ENCODE measurements around the gene GUCD1. TPM values are rescaled to one million over a fixed set of nuclear protein-coding genes. Genes with fewer than 3 reads are reported as not detected.
"Not testable (repeated sequence)": the region's sequence is repeated elsewhere in the genome, so short reads cannot be mapped to it uniquely, and the experiment has no call there.

GUCD1 gene
- total RNA-seq, 1 donor from 2014 or later = 64.9 TPM

GRCh38 chr22:24599514-24599913 lies 44.6 kb upstream of the GUCD1 start:
- DNase-seq = no peak
- TF ChIP-seq CTCF (IDR thresholded peaks at IDR 0.05; ENCODE audit: partially characterized antibody, unreplicated experiment) = no peak

DNA sequence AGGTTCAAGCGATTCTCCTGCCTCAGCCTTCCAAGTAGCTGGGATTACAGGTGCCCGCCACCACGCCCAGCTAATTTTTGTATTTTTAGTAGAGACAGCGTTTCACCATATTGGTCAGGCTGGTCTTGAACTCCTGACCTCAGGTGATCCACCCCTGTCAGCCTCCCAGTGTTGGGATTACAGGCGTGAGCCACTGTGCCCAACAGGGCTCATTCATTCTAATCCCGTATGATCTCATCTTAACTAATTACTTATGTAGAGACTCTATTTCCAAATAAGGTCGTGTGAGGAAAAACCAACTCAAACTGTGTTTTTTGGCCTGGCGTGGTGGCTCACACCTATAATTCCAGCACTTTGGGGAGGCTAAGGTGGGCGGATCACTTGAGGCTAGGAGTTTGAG lies 42.1 kb upstream of the GUCD1 start:
- not testable (repeated sequence) for H3K27me3 Mint-ChIP-seq (ENCODE audit: unreplicated experiment); H3K4me1 Mint-ChIP-seq (ENCODE audit: low read depth, unreplicated experiment); H3K36me3 Mint-ChIP-seq (ENCODE audit: unreplicated experiment); H3K9me3 Mint-ChIP-seq (ENCODE audit: unreplicated experiment); H3K4me3 Mint-ChIP-seq (ENCODE audit: unreplicated experiment); H3K27ac Mint-ChIP-seq (ENCODE audit: unreplicated experiment); DNase-seq

More at GRCh38 chr22:24599514-24599913, 44.6 kb upstream of the GUCD1 start:
- Mint-ChIP-seq H3K4me3 (ENCODE audit: unreplicated experiment) (no peak overlapping the region), H3K9me3 (ENCODE audit: unreplicated experiment) (peaks cover 3% of the 10 kb centered on the region), H3K27ac (ENCODE audit: unreplicated experiment) (no peak overlapping the region), H3K4me1 (ENCODE audit: low read depth, unreplicated experiment) (peaks cover 3% of the 10 kb centered on the region), H3K27me3 (ENCODE audit: unreplicated experiment) (peaks cover 3% of the 10 kb centered on the region), H3K36me3 (ENCODE audit: unreplicated experiment) (no peaks in the 10 kb centered on the region)

DNA sequence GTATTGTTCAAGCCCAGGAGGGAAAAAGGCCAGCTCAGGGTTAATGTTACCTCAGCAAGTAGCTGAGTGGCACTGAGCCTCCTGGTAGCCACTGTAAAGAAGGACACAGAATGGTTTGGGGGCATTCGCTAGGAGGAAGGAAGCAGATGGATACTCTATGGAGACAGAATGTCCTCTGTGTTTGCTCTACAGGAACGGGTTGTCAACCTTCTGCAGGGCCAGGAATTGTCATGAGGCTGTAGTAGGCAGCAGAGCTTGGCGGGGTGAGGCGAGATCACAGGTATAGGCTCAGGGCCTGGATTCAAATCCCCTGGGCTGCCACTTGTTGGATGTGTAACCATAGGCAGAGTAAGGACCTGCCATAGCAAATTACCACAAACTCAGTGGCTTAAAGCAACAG lies 40.9 kb upstream of the GUCD1 start:
- no peak for TF ChIP-seq CTCF (IDR thresholded peaks at IDR 0.05; ENCODE audit: partially characterized antibody, unreplicated experiment)

GRCh38 chr22:24595228-24595627 lies 40.3 kb upstream of the GUCD1 start:
- Mint-ChIP-seq H3K4me1 (ENCODE audit: low read depth, unreplicated experiment) (peaks cover 8% of the 10 kb centered on the region), H3K36me3 (ENCODE audit: unreplicated experiment) (no peaks in the 10 kb centered on the region), H3K27me3 (ENCODE audit: unreplicated experiment) (peaks cover 7% of the 10 kb centered on the region), H3K27ac (ENCODE audit: unreplicated experiment) (no peak overlapping the region), H3K4me3 (ENCODE audit: unreplicated experiment) (no peak overlapping the region), H3K9me3 (ENCODE audit: unreplicated experiment) (peaks cover 6% of the 10 kb centered on the region)
- no peak for DNase-seq
- no peak for TF ChIP-seq CTCF (IDR thresholded peaks at IDR 0.05; ENCODE audit: partially characterized antibody, unreplicated experiment)

More for the DNA sequence above, 40.9 kb upstream of the GUCD1 start:
- no peak for DNase-seq
- no peak overlapping the region for H3K4me3 Mint-ChIP-seq (ENCODE audit: unreplicated experiment)
- H3K9me3 Mint-ChIP-seq (ENCODE audit: unreplicated experiment) = peaks cover 6% of the 10 kb centered on the region
- H3K4me1 Mint-ChIP-seq (ENCODE audit: low read depth, unreplicated experiment) = peaks cover 5% of the 10 kb centered on the region
- no peaks in the 10 kb centered on the region for H3K36me3 Mint-ChIP-seq (ENCODE audit: unreplicated experiment)
- H3K27me3 Mint-ChIP-seq (ENCODE audit: unreplicated experiment) = peaks cover 7% of the 10 kb centered on the region
- H3K27ac Mint-ChIP-seq (ENCODE audit: unreplicated experiment) = no peak overlapping the region

GRCh38 chr22:24594569-24595120 lies 39.7 kb upstream of the GUCD1 start:
- Mint-ChIP-seq H3K27ac (ENCODE audit: unreplicated experiment) (no peak overlapping the region), H3K4me1 (ENCODE audit: low read depth, unreplicated experiment) (peaks cover 8% of the 10 kb centered on the region), H3K27me3 (ENCODE audit: unreplicated experiment) (peaks cover 7% of the 10 kb centered on the region), H3K36me3 (ENCODE audit: unreplicated experiment) (no peaks in the 10 kb centered on the region), H3K4me3 (ENCODE audit: unreplicated experiment) (no peak overlapping the region), H3K9me3 (ENCODE audit: unreplicated experiment) (peaks cover 6% of the 10 kb centered on the region)
- DNase-seq = no peak
- no peak for TF ChIP-seq CTCF (IDR thresholded peaks at IDR 0.05; ENCODE audit: partially characterized antibody, unreplicated experiment)
